Esophagus (tissue), 2 donors: ENCODE measurements around the gene IQCE. TPM values are rescaled to one million over a fixed set of nuclear protein-coding genes. Genes with fewer than 3 reads are reported as not detected.
"Not testable (repeated sequence)": the region's sequence is repeated elsewhere in the genome, so short reads cannot be mapped to it uniquely, and the experiment has no call there.

Experiments used
- H3K27ac ChIP-seq, 2 donors: one replicate each; pipeline ENCODE4 v1.5.1; 2013; ENCODE audit warnings: low read depth in 2 of 2, mild to moderate bottlenecking in 2 of 2, inconsistent platforms in 1 of 2, low read length in 1 of 2, moderate library complexity in 1 of 2
- H3K27me3 ChIP-seq, 2 donors: one replicate each; pipeline ENCODE4 v1.6.1; 2013; ENCODE audit warnings: low read length in 2 of 2, control low read depth in 1 of 2, mild to moderate bottlenecking in 1 of 2; ENCODE audit not compliant: insufficient read depth in 2 of 2, control insufficient read depth in 1 of 2
- H3K36me3 ChIP-seq, 2 donors: one replicate each; pipeline ENCODE4 v1.6.1; 2013; ENCODE audit warnings: low read length in 1 of 2; ENCODE audit not compliant: control insufficient read depth in 2 of 2, insufficient read depth in 2 of 2
- H3K4me1 ChIP-seq, 2 donors: one replicate each; pipeline ENCODE4 v1.6.1; 2013; ENCODE audit warnings: low read length in 1 of 2; ENCODE audit not compliant: control insufficient read depth in 2 of 2, insufficient read depth in 2 of 2
- H3K4me3 ChIP-seq, 2 donors: one replicate each; pipeline ENCODE4 v1.5.1; 2013; ENCODE audit warnings: low read length in 2 of 2, mild to moderate bottlenecking in 2 of 2, low read depth in 1 of 2, moderate library complexity in 1 of 2
- H3K9me3 ChIP-seq, 2 donors: one replicate each; pipeline ENCODE4 v1.6.1; 2013; ENCODE audit warnings: mild to moderate bottlenecking in 2 of 2, low read depth in 1 of 2, low read length in 1 of 2, moderate library complexity in 1 of 2; ENCODE audit not compliant: control insufficient read depth in 2 of 2, insufficient read depth in 1 of 2
- WGBS, 2 donors: extraction: QIAGEN DNeasy Blood & Tissue Kit; methylation state at CpG; one replicate each; pipeline ENCODE4 v1.1.7; 2013; 5-methylcytosine and 5-hydroxymethylcytosine counted together
- polyA plus RNA-seq, 2 donors: library from polyadenylated mRNA; stranded (reverse); fragments of 200-250 nt; gene quantifications; one replicate each; pipeline ENCODE4 v1.2.3, GENCODE V29; 2013
- donor health status: healthy with polysubstance abuse.
- donor health status: Bipolar disorder and iron deficiency.

Gene IQCE
- polyA plus RNA-seq, 2 donors, result 2.4 to 3.4 TPM

GRCh38 chr7:2587778-2588177 lies 29.0 kb downstream of the IQCE start:
- H3K4me1 ChIP-seq, result no peaks in the 10 kb centered on the region
- peaks cover 0 to 26% of the 10 kb centered on the region in 2 donors for H3K36me3 ChIP-seq
- no peaks in the 10 kb centered on the region for H3K27me3 ChIP-seq
- H3K4me3 ChIP-seq, result no peak overlapping the region
- no peaks in the 10 kb centered on the region for H3K9me3 ChIP-seq
- H3K27ac ChIP-seq, result no peak overlapping the region
- 96 to 98% methylated on average over 21 of the region's 21 CpGs for WGBS, 2 donors

GRCh38 chr7:2589341-2589740 lies 30.6 kb downstream of the IQCE start:
- Histone ChIP-seq H3K4me1 (no peaks in the 10 kb centered on the region), H3K27ac (no peak overlapping the region), H3K4me3 (no peak overlapping the region), H3K9me3 (no peaks in the 10 kb centered on the region), H3K36me3 (peaks cover 0 to 32% of the 10 kb centered on the region in 2 donors), H3K27me3 (no peaks in the 10 kb centered on the region)
- whole genome bisulfite sequencing, 2 donors, result 93 to 94% methylated on average over 16 of the region's 16 CpGs

GRCh38 chr7:2589941-2590340 lies 31.2 kb downstream of the IQCE start:
- 94 to 98% methylated on average over 15 of the region's 15 CpGs for WGBS, 2 donors
- H3K4me3 ChIP-seq, H3K9me3 ChIP-seq, H3K4me1 ChIP-seq, H3K27me3 ChIP-seq, H3K27ac ChIP-seq: not testable (repeated sequence)
- peaks cover 0 to 30% of the 10 kb centered on the region in 2 donors for H3K36me3 ChIP-seq

GRCh38 chr7:2592375-2592865 lies 33.6 kb downstream of the IQCE start:
- H3K9me3 ChIP-seq, result no peaks in the 10 kb centered on the region
- no peak overlapping the region for H3K27ac ChIP-seq
- H3K4me3 ChIP-seq, result no peak overlapping the region
- no peaks in the 10 kb centered on the region for H3K27me3 ChIP-seq
- peaks cover 4 to 33% of the 10 kb centered on the region in 2 donors for H3K36me3 ChIP-seq
- 95 to 97% methylated on average over 23 of the region's 23 CpGs for WGBS, 2 donors
- no peaks in the 10 kb centered on the region for H3K4me1 ChIP-seq

- peaks cover 4 to 30% of the 10 kb centered on the region in 2 donors for H3K36me3 ChIP-seq
- H3K27me3 ChIP-seq, result no peaks in the 10 kb centered on the region
- no peaks in the 10 kb centered on the region for H3K9me3 ChIP-seq
- no peak overlapping the region for H3K4me3 ChIP-seq
- H3K27ac ChIP-seq, result no peak overlapping the region
- no peaks in the 10 kb centered on the region for H3K4me1 ChIP-seq
- WGBS, 2 donors, result 95 to 97% methylated on average over 38 of the region's 38 CpGs
These were observed 34.4 kb downstream of the IQCE start for GRCh38 chr7:2593036-2593727.

GRCh38 chr7:2594599-2594998 lies 35.8 kb downstream of the IQCE start:
- 88 to 89% methylated on average over 10 of the region's 10 CpGs for WGBS, 2 donors
- peaks cover 4 to 37% of the 10 kb centered on the region in 2 donors for H3K36me3 ChIP-seq
- H3K9me3 ChIP-seq, result no peaks in the 10 kb centered on the region
- no peak overlapping the region for H3K4me3 ChIP-seq
- H3K4me1 ChIP-seq, result no peaks in the 10 kb centered on the region
- H3K27ac ChIP-seq, result no peak overlapping the region
- H3K27me3 ChIP-seq, result no peaks in the 10 kb centered on the region

- WGBS, 2 donors, result 87 to 94% methylated on average over 27 of the region's 27 CpGs
- Histone ChIP-seq H3K27me3 (no peaks in the 10 kb centered on the region), H3K27ac (no peak overlapping the region), H3K4me3 (no peak overlapping the region), H3K36me3 (peaks cover 4 to 35% of the 10 kb centered on the region in 2 donors), H3K9me3 (no peaks in the 10 kb centered on the region), H3K4me1 (no peaks in the 10 kb centered on the region)
These were observed 36.6 kb downstream of the IQCE start for GRCh38 chr7:2595258-2595860.

- WGBS, 2 donors, result 80 to 87% methylated on average over 22 of the region's 22 CpGs
- H3K36me3 ChIP-seq, result peaks cover 4 to 41% of the 10 kb centered on the region in 2 donors
- H3K27me3 ChIP-seq, result no peaks in the 10 kb centered on the region
- H3K27ac ChIP-seq, result no peak overlapping the region
- H3K9me3 ChIP-seq, result no peaks in the 10 kb centered on the region
- H3K4me1 ChIP-seq, result no peaks in the 10 kb centered on the region
- no peak overlapping the region for H3K4me3 ChIP-seq
These were observed 37.9 kb downstream of the IQCE start for GRCh38 chr7:2596464-2597272.

GRCh38 chr7:2597273-2597640 lies 38.5 kb downstream of the IQCE start:
- peaks cover 4 to 37% of the 10 kb centered on the region in 2 donors for H3K36me3 ChIP-seq
- no peaks in the 10 kb centered on the region for H3K4me1 ChIP-seq
- WGBS, 2 donors, result 92 to 93% methylated on average over 13 of the region's 13 CpGs
- H3K27me3 ChIP-seq, result no peaks in the 10 kb centered on the region
- H3K9me3 ChIP-seq, result no peaks in the 10 kb centered on the region
- no peak overlapping the region for H3K27ac ChIP-seq
- no peak overlapping the region for H3K4me3 ChIP-seq
